ENCODE results near the gene C22orf15. TPM values are rescaled to one million over a fixed set of nuclear protein-coding genes. Genes with fewer than 3 reads are reported as not detected.

Gene C22orf15
- total RNA-seq, 1 donor from 2014 or later, result not detected

DNA sequence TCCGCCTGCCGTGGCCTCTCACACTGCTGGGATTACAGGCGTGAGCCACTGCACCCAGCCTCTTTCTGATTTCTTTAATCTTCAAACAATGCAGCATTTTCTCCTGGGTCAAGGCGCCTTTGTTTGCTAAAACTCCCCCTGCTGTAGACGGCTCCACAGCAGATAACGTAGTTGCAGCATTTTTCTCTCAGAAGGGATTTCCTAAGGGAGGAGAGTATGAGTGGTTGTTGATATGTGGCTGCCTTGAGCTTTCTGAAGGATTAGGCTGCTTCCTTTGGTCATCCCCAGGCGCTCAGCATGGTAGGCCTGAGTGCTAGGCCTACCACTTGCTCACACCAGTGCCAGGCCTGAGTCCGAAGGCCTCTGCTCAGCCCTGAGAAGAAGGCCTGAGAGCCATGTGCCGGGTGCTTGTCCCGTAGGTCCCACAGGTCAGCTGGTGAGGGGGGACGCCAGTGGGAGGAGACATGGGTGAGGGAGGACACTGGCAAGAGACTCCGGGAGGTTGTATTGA, 42.0 kb downstream of the C22orf15 start:
- Histone ChIP-seq H3K4me3 (ENCODE audit: low read depth, low read length) (no peak overlapping the region), H3K27me3 (ENCODE audit: control insufficient read depth, insufficient read depth, low read length) (no peaks in the 10 kb centered on the region), H3K36me3 (ENCODE audit: control insufficient read depth, insufficient read depth, low read length) (peaks cover 40% of the 10 kb centered on the region)
- no peak for DNase-seq (ENCODE audit: low read depth)
- no peak for TF ChIP-seq CTCF (IDR thresholded peaks at IDR 0.05; ENCODE audit: insufficient read depth, low read length, severe bottlenecking)
- no peak for FAIRE-seq

GRCh38 chr22:23806837-23807236, 44.0 kb downstream of the C22orf15 start:
- TF ChIP-seq CTCF (IDR thresholded peaks at IDR 0.05; ENCODE audit: insufficient read depth, low read length, severe bottlenecking), result no peak
- no peak for FAIRE-seq
- Histone ChIP-seq H3K36me3 (ENCODE audit: control insufficient read depth, insufficient read depth, low read length) (peaks cover 27% of the 10 kb centered on the region), H3K4me3 (ENCODE audit: low read depth, low read length) (no peak overlapping the region), H3K27me3 (ENCODE audit: control insufficient read depth, insufficient read depth, low read length) (no peaks in the 10 kb centered on the region)
- no peak for DNase-seq (ENCODE audit: low read depth)

DNA sequence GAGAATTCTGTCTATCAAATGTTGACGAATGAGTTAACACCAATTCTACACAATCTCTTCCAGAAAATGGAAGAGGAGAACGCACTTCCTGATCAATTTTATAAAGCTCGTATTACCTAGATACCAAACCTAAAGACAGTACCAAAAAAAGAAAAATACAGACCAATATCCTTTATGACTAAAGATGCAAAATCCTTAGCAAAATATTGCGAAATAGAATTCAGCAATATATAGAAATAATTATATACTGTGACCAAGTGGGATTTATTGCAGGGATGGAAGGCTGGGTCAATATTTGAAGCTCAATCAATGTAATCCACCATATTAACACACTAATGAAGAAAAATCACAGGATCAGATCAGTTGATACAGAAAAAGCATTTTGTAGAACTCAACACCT, 49.6 kb downstream of the C22orf15 start:
- TF ChIP-seq CTCF (IDR thresholded peaks at IDR 0.05; ENCODE audit: insufficient read depth, low read length, severe bottlenecking), result no peak
- peaks cover 13% of the 10 kb centered on the region for H3K36me3 ChIP-seq (ENCODE audit: control insufficient read depth, insufficient read depth, low read length)
- FAIRE-seq, result no peak

More for the DNA sequence above, 49.6 kb downstream of the C22orf15 start:
- Histone ChIP-seq H3K27me3 (ENCODE audit: control insufficient read depth, insufficient read depth, low read length) (no peaks in the 10 kb centered on the region), H3K4me3 (ENCODE audit: low read depth, low read length) (no peak overlapping the region)
- DNase-seq (ENCODE audit: low read depth), result no peak

Other genes with a start within 250 kb of the C22orf15 start
- gene IGLL1, start 182.7 kb upstream of the C22orf15 start, total RNA-seq, result not detected in 2 replicates
- gene DRICH1, start 130.7 kb upstream of the C22orf15 start, total RNA-seq, result 0.38 TPM in 1 of 2 replicates, not detected in the other
- not detected in 2 replicates for gene RGL4, start 72.0 kb upstream of the C22orf15 start, total RNA-seq
- 1.3 TPM in 2 replicates for gene ZNF70, start 11.9 kb upstream of the C22orf15 start, total RNA-seq
- gene VPREB3, start 8.6 kb upstream of the C22orf15 start, total RNA-seq, result not detected in 2 replicates
- 4.5 and 11.5 TPM in 2 replicates for gene CHCHD10, start 5.0 kb downstream of the C22orf15 start, total RNA-seq
- gene MMP11, start 9.9 kb downstream of the C22orf15 start, total RNA-seq, result 0.38 and 0.53 TPM in 2 replicates
- 19.5 and 21.5 TPM in 2 replicates for gene SMARCB1, start 24.0 kb downstream of the C22orf15 start, total RNA-seq
- gene DERL3, start 76.0 kb downstream of the C22orf15 start, total RNA-seq, result 0.26 TPM in 2 replicates
- 6.8 and 8.2 TPM in 2 replicates for gene SLC2A11, start 94.9 kb downstream of the C22orf15 start, total RNA-seq
- 252 and 448 TPM in 2 replicates for gene MIF, start 131.4 kb downstream of the C22orf15 start, total RNA-seq
- 0.79 and 0.90 TPM in 2 replicates for gene GSTT2B, start 198.2 kb downstream of the C22orf15 start, total RNA-seq
- gene DDTL, start 203.9 kb downstream of the C22orf15 start, total RNA-seq, result under 0.01 and 1.2 TPM in 2 replicates
- gene DDT, start 211.5 kb downstream of the C22orf15 start, total RNA-seq, result 41.1 and 59.9 TPM in 2 replicates
- not detected in 2 replicates for gene GSTT2, start 217.1 kb downstream of the C22orf15 start, total RNA-seq
- not detected in 2 replicates for gene GSTT4, start 242.5 kb downstream of the C22orf15 start, total RNA-seq
- gene CABIN1, start 248.3 kb downstream of the C22orf15 start, total RNA-seq, result 15.8 and 26.5 TPM in 2 replicates

Data from bronchial epithelial cell (primary cell).